Renal pelvis (tissue), 4 donors: Measurements from ENCODE around the gene UBAC2. TPM values are rescaled to one million over a fixed set of nuclear protein-coding genes. Genes with fewer than 3 reads are reported as not detected.
A peak's percentile ranks its signal among the peaks of the same experiment; 100 is the strongest.

ENCODE experiments used
- DNase-seq: peaks from one replicate; pipeline ENCODE4 v3.0.0-alpha.2; 2013
- polyA plus RNA-seq, 3 donors: library from polyadenylated mRNA; unstranded; fragments of 120-200 nt; gene quantifications; one replicate each; pipeline ENCODE4 v1.2.1, GENCODE V29; 2013; ENCODE audit not compliant: insufficient read length in 3 of 3

Gene UBAC2
- polyA plus RNA-seq, 3 donors, result 89.9 to 91.8 (median 90.7) TPM

- no peak for DNase-seq
These were observed 153.2 kb downstream of the UBAC2 start for GRCh38 chr13:99353836-99354235.

- DNase-seq, result no peak
These were observed 153.8 kb downstream of the UBAC2 start for GRCh38 chr13:99354371-99354951.

DNA sequence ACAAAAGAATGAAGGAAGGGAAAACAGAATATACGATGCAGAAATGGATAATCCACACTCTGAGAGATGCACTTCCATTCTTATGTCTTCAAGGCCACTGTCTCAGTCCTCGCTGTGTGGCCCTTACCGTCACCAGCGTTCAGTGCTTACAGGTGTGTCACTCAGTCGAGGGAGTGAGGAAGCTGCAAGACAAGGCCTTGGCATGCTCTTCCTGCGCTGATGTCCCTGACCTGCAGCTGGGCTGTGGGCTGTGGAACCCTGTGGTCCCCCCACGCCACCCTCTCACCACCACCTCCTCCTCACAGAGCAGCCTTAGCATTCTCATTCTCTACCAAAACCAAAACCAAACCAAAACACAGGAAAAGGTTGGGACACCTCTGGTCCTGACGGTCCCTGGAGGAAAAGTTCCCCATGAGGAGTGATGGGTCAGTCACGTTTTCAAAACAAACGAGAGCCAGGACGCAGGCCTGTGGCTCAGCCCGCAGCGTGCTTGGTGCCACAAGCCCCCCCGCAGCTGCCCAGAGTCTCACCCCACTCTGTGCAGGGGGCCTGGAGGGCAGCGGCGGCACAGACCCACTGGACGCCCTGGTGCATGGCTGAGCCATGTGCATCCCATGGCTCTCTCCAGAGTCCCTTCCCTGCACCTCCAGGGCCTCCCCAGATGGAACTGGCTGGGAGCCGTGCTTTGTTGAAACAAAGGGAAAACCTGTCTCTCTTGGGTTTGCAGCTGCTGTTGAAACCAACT lies 154.8 kb downstream of the UBAC2 start:
- no peak for DNase-seq

- DNase-seq, result no peak
These were observed 155.3 kb downstream of the UBAC2 start for GRCh38 chr13:99356012-99356261.

DNA sequence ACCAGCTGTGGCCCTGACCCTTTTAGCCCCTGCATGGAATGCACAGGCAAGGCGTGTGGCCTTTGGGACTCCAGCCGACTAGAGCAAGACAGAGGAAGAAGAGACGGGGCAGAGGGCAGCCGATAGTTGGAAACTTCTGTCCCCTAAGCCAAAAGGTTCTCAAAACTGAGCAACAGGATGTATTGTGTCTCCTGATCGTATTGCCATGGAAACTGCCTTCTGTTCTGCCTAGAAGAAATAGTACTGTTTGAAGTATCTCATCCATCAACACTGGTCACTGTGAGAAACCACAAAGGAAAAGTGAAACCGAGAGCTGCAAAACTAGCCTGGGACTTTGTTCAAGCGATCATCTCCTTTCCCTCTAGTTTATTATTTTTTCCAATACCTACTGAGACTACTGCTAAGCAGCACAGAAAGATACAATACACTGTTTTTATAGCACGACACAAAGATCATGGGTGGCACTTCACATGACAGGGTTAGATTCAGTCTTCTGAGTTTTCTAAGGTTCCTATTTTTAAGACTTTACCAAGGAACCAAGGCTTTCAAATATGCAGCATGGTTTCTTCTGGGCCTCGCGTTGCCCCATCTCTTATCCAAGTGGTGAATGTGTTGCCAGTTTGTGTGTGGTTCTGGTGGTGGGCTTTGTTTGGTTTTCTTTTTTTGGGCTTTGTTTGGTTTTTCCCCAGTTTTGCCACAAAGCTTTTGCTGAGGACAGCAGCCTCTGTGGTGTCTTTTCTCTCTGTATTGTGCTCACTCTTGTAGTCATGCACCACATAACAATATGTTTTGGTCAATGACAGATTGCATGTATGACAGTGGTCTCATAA lies 155.8 kb downstream of the UBAC2 start:
- peak; percentile 72 for DNase-seq

DNA sequence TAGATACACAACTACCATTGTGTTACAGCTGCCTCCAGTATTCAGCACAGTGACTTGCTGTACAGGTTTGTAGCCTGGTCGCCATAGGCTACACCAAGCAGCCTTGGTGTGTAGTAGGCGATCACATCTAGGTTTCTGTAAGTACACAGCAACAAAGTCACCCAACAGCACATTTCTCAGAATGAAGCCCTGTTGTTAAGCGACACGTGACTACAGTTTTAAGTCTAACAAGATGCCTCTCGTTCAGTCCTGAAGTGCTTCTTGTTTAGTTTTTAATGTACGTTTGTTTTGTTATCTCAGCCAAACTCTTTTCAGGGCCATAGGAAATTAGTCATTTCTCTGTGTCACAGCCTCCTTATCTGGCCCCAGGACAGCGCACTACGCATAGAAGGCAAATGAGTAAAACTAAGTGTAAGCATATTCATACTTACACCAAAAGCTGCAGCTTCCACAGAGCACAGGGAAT lies 156.5 kb downstream of the UBAC2 start:
- DNase-seq, result no peak

DNA sequence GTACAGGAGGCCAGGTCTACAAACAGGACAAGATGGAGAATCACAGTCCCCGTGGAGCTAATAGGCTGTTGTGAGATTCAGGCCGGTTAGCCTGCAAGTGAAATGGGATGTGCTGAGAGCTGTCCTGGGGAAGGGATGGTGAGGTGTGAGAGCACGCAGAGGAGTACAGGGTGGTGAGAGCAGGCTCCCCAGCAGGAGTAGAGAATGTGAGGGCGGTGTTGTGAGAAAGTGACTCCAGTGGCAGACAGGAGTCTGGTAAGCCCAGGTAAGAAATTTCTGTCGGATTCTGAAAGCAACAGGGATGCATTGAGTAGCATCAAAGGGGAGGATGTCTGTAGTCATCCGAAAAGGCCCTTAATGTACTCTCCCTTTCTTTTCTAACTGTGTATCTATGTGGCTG lies 157.3 kb downstream of the UBAC2 start:
- DNase-seq, result no peak

DNA sequence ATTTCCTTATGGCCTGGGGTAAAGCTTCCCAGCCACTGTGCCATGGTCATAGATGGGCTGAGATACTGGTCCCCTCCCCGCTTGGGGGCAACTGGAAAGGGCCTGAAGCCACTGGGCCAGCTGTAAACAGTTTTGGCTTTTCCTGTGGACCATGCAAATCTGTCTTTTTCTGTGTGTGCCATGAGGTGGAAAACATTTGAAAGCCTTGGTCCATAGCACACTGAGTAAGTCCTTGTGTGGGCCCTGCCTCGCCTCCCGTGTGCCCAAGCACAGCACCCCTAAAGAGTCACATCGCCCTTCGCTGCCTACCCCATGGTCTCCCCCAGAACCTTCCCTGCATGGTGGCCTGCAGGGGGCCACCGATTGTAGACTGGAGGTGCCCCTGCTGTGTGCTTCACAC lies 158.9 kb downstream of the UBAC2 start:
- no peak for DNase-seq

GRCh38 chr13:99360696-99361095 lies 160.0 kb downstream of the UBAC2 start:
- no peak for DNase-seq

DNA sequence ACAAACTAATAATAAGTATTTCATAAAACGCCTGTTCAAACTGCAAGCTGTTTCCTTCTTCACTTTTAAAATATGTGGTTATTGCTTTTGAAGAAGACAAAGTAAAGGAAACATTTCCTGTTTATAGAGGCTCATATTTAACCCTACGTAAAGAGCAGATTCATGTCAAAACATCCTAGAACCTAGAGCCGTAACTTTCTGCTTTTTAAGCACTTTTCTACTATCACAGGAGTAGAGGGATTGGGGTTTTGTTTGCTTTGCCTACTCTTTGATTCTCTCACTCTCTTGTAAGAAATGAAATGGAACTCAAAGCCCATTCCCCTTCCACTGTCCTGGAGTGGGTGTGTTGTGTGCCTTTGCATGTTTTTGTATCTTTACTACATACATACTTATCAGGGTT lies 160.5 kb downstream of the UBAC2 start:
- DNase-seq, result no peak

DNA sequence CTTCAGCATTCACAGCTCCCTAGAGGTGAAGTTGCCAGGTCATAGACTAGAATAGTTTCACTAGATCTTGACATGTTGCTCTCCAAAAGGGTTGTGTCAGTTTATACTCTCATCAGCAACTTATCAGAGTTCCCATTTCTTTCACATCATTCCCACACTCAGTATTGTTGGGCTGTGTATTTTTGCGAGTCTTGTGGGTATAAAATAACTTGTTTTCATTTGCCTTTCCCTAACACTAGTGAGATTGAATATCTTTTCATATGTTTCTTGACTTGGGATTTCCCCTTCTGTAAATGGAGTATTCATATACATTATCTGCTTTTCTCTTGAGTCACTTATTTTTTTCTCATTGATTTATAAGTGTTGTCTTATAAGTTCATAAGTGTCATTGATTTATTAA lies 161.7 kb downstream of the UBAC2 start:
- DNase-seq, result no peak

DNA sequence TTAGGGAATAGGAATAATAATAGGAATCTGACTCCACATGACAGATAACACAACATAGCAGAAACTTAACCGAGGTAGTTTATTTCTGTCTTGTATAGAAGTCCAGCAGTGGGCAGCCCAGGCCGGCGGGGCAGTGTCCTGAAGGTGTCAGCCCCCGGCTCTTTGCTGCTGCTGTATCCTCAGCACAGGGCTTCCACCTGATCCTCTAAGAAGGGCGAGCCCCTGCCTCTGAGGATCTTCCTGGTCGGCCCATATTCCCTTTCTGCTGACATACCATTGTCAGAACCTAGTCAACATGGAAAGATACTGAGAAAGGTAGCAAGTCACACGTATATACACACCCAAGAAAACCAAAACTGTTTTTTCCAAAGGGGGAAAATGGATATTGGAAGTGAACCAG lies 162.7 kb downstream of the UBAC2 start:
- DNase-seq, result no peak

DNA sequence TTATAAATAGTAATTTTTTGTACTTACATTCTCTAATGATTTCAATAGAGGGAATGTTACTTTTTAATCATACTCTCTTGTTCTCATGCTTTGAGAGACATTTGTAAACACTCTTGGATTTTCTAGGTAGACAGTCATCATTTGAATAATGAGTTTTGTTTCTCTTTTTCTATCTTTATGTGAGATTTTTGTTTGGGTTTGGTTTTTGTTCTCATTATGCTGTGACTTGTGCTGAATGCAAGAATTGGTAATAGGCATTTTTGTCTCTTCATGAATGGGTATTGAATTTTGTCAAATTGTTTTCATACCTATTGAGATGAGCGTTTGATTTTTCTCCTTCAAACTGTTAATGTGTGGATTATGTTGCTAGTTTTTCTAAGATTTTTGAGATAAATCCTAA lies 163.3 kb downstream of the UBAC2 start:
- DNase-seq, result no peak

GRCh38 chr13:99366075-99366987 lies 165.7 kb downstream of the UBAC2 start:
- no peak for DNase-seq

GRCh38 chr13:99367106-99367616 lies 166.5 kb downstream of the UBAC2 start:
- DNase-seq, result no peak

GRCh38 chr13:99367663-99368448 lies 167.2 kb downstream of the UBAC2 start:
- no peak for DNase-seq

DNA sequence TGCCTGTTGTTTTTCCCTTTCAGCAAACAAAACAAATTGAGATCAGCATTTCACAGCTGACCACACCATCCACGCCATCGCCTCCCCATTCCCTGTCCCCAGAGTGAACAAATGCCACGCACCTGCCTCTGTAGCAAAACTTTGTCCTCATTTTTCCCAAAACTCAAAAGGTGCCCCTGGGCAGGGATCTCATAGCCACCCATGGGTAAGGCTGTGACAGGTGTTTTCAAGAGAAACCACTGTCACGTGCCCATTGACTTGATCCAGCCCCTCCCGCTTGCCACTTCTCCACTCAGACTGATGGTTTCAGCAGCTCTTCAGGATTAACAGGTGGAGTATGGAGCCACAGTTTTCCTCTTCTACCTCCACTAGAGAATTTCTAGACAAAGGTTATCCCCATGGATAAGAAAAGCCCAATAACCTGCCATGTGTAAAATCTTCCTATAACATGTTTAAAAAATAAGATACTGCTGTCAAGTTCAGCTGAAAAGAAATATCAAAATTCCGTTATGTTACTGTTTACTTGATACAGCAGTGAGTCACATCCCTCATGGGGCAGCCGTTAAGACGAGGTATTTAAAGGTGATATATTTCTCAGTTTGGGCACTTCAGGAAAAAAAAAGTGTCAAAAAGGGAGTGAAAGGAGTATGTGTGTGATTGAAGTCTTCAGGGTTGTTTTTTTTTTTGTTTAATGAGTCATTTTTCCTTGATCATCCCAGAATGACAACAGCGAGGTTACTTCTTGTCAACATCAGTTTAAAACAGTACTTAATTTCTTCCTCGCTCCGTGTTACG lies 170.0 kb downstream of the UBAC2 start:
- no peak for DNase-seq

GRCh38 chr13:99371956-99372355 lies 171.3 kb downstream of the UBAC2 start:
- DNase-seq, result no peak

GRCh38 chr13:99373436-99373835 lies 172.8 kb downstream of the UBAC2 start:
- no peak for DNase-seq
